CD8-positive, alpha-beta memory T cell (primary cell): ENCODE results near the gene CD9. TPM values are rescaled to one million over a fixed set of nuclear protein-coding genes. Genes with fewer than 3 reads are reported as not detected.

ENCODE experiments used
- CTCF ChIA-PET: fragments of 350-600 bp; sonication (Branson Sonifier 250); formaldehyde crosslinking; loops from one replicate; lab custom pipeline; 2021; ENCODE audit warnings: antibody characterized with exemption; lab: Charles Lee
- POLR2A ChIA-PET: fragments of 350-600 bp; sonication (Branson Sonifier 250); formaldehyde crosslinking; loops from one replicate; lab custom pipeline; 2021; ENCODE audit warnings: antibody characterized with exemption; lab: Charles Lee
- DNase-seq, 5 donors: peaks; one replicate each; pipeline versions ENCODE4 v3.0.0 to v3.0.0-alpha.2; 2020 to 2022; ENCODE audit warnings: mixed read lengths in 1 of 5
- H3K27ac ChIP-seq: one replicate; pipeline ENCODE4 v1.7.0; 2013; ENCODE audit warnings: low read depth, mild to moderate bottlenecking, low read length, moderate library complexity
- H3K27me3 ChIP-seq: 2 replicates; pipeline ENCODE4 v1.7.0; 2013; ENCODE audit warnings: low read length, mild to moderate bottlenecking; ENCODE audit not compliant: insufficient read depth, poor library complexity, severe bottlenecking
- H3K36me3 ChIP-seq: 2 replicates; pipeline ENCODE4 v1.7.0; 2013; ENCODE audit warnings: mild to moderate bottlenecking, low read length, moderate library complexity; ENCODE audit not compliant: insufficient read depth
- H3K4me1 ChIP-seq: 2 replicates; pipeline ENCODE4 v1.7.0; 2013; ENCODE audit warnings: mild to moderate bottlenecking, low read length, moderate library complexity; ENCODE audit not compliant: insufficient read depth
- H3K4me3 ChIP-seq: 2 replicates; pipeline ENCODE4 v1.7.0; 2013; ENCODE audit warnings: mild to moderate bottlenecking, low read length
- H3K9me3 ChIP-seq: 2 replicates; pipeline ENCODE4 v1.7.0; 2013; ENCODE audit warnings: mild to moderate bottlenecking, low read length
- H3K27ac Mint-ChIP-seq, 8 donors: one replicate each; pipeline ENCODE4 v1.8.0; 2020 to 2021; ENCODE audit warnings: mixed read lengths in 8 of 8, mild to moderate bottlenecking in 6 of 8, inconsistent platforms in 3 of 8, moderate library complexity in 3 of 8
- H3K27me3 Mint-ChIP-seq, 2 donors: one replicate each; pipeline ENCODE4 v1.8.0; 2020 to 2021; ENCODE audit warnings: mixed read lengths in 2 of 2, mild to moderate bottlenecking in 1 of 2, moderate library complexity in 1 of 2
- H3K36me3 Mint-ChIP-seq, 3 donors: one replicate each; pipeline ENCODE4 v1.8.0; 2020 to 2021; ENCODE audit warnings: mixed read lengths in 3 of 3, inconsistent platforms in 1 of 3, mild to moderate bottlenecking in 1 of 3
- H3K4me1 Mint-ChIP-seq, 3 donors: one replicate each; pipeline ENCODE4 v1.8.0; 2020 to 2021; ENCODE audit warnings: mixed read lengths in 3 of 3, inconsistent platforms in 1 of 3, mild to moderate bottlenecking in 1 of 3
- H3K4me3 Mint-ChIP-seq, 7 donors: one replicate each; pipeline ENCODE4 v1.8.0; 2020 to 2021; ENCODE audit warnings: mixed read lengths in 7 of 7, mild to moderate bottlenecking in 6 of 7, moderate library complexity in 4 of 7, inconsistent platforms in 2 of 7
- H3K9me3 Mint-ChIP-seq, 5 donors: one replicate each; pipeline ENCODE4 v1.8.0; 2020 to 2022; ENCODE audit warnings: mixed read lengths in 5 of 5, mild to moderate bottlenecking in 3 of 5, moderate library complexity in 2 of 5, inconsistent platforms in 1 of 5
- polyA plus RNA-seq: library from polyadenylated mRNA; unstranded; fragments of 300-500 nt; fragmentation: Illumina TruSeq; gene quantifications from one replicate; pipeline ENCODE4 v1.2.3, GENCODE V29; 2021
- total RNA-seq, 2 experiments: library from RNA; stranded (reverse); gene quantifications; one replicate each; pipeline ENCODE4 v1.2.3, GENCODE V29; 2021

Gene CD9
- total and polyA plus RNA-seq, 3 experiments from 2014 or later: 6.9 to 16.2 (median 13.5) TPM

- H3K9me3 Mint-ChIP-seq: peaks cover 0 to 2% (median 0%) of the 10 kb centered on the region in 5 donors
- peaks cover 20 to 52% of the 10 kb centered on the region in 2 donors for H3K27me3 Mint-ChIP-seq
- H3K4me1 Mint-ChIP-seq: peaks cover 5 to 11% (median 7%) of the 10 kb centered on the region in 3 donors
- H3K27ac ChIP-seq: no peak overlapping the region
- no peak overlapping the region for H3K27ac Mint-ChIP-seq
- peaks cover 4% of the 10 kb centered on the region for H3K4me1 ChIP-seq
- H3K36me3 ChIP-seq: no peaks in the 10 kb centered on the region
- POLR2A ChIA-PET: no interaction called here
- no peaks in the 10 kb centered on the region for H3K27me3 ChIP-seq
- H3K4me3 Mint-ChIP-seq: peak overlapping the region in 6 of 7 donors; percentile 20 to 55 (median 48)
- DNase-seq: no peak
- H3K36me3 Mint-ChIP-seq: no peaks in the 10 kb centered on the region
- no peak overlapping the region for H3K4me3 ChIP-seq
- CTCF ChIA-PET: interaction anchor here (0.6 to 8.3 kb wide), 21 partner anchors 8 to 290 kb away, joined by 3 to 139 read pairs (median 3); partner anchors contain the start of gene CD9
- H3K9me3 ChIP-seq: no peaks in the 10 kb centered on the region
These were observed 79.0 kb downstream of the CD9 start for GRCh38 chr12:6279256-6279628.

GRCh38 chr12:6279631-6280030 is 79.4 kb downstream of the CD9 start:
- POLR2A ChIA-PET: no interaction called here
- CTCF ChIA-PET: interaction anchor here (0.6 to 8.3 kb wide), 16 partner anchors 10 to 291 kb away, joined by 3 to 139 read pairs (median 4); partner anchors contain the start of gene CD9
- Histone ChIP-seq H3K27ac (no peak overlapping the region), H3K36me3 (no peaks in the 10 kb centered on the region), H3K4me3 (no peak overlapping the region), H3K9me3 (no peaks in the 10 kb centered on the region), H3K27me3 (no peaks in the 10 kb centered on the region), H3K4me1 (peaks cover 4% of the 10 kb centered on the region)
- DNase-seq: no peak
- Mint-ChIP-seq H3K27me3 (peaks cover 20 to 51% of the 10 kb centered on the region in 2 donors), H3K4me3 (peak overlapping the region in 3 of 7 donors; percentile 44 to 53 (median 51)), H3K4me1 (peaks cover 5 to 11% (median 7%) of the 10 kb centered on the region in 3 donors), H3K36me3 (no peaks in the 10 kb centered on the region), H3K9me3 (peaks cover 0 to 2% (median 0%) of the 10 kb centered on the region in 5 donors), H3K27ac (peak overlapping the region in 1 of 8 donors; percentile 24)

- ChIA-PET POLR2A (no interaction called here), CTCF (interaction anchor here (0.9 to 8.3 kb wide), 6 partner anchors 11 to 291 kb away, joined by 3 to 139 read pairs (median 6); partner anchors contain the start of gene CD9)
- Histone ChIP-seq H3K9me3 (no peaks in the 10 kb centered on the region), H3K4me1 (peaks cover 4% of the 10 kb centered on the region), H3K27ac (no peak overlapping the region), H3K4me3 (no peak overlapping the region), H3K36me3 (no peaks in the 10 kb centered on the region), H3K27me3 (no peaks in the 10 kb centered on the region)
- no peaks in the 10 kb centered on the region for H3K36me3 Mint-ChIP-seq
- no peak for DNase-seq
- H3K27me3 Mint-ChIP-seq: peaks cover 20 to 49% of the 10 kb centered on the region in 2 donors
- no peak overlapping the region for H3K27ac Mint-ChIP-seq
- peak overlapping the region in 1 of 7 donors; percentile 53 for H3K4me3 Mint-ChIP-seq
- H3K4me1 Mint-ChIP-seq: peaks cover 6 to 13% (median 10%) of the 10 kb centered on the region in 3 donors
- peaks cover 0 to 2% (median 0%) of the 10 kb centered on the region in 5 donors for H3K9me3 Mint-ChIP-seq
These were observed 79.9 kb downstream of the CD9 start for GRCh38 chr12:6280053-6280469.

GRCh38 chr12:6280672-6281071 is 80.5 kb downstream of the CD9 start:
- peaks cover 16 to 48% of the 10 kb centered on the region in 2 donors for H3K27me3 Mint-ChIP-seq
- CTCF ChIA-PET: interaction anchor here (0.9 to 8.3 kb wide), 2 partner anchors 70 to 85 kb away, joined by 3 to 139 read pairs; no protein-coding TSS in a partner anchor
- Histone ChIP-seq H3K27ac (no peak overlapping the region), H3K4me3 (no peak overlapping the region), H3K4me1 (peaks cover 4% of the 10 kb centered on the region), H3K36me3 (no peaks in the 10 kb centered on the region), H3K9me3 (no peaks in the 10 kb centered on the region), H3K27me3 (no peaks in the 10 kb centered on the region)
- no peak for DNase-seq
- H3K36me3 Mint-ChIP-seq: no peaks in the 10 kb centered on the region
- H3K9me3 Mint-ChIP-seq: peaks cover 0 to 2% (median 0%) of the 10 kb centered on the region in 5 donors
- POLR2A ChIA-PET: no interaction called here
- H3K4me3 Mint-ChIP-seq: no peak overlapping the region
- H3K27ac Mint-ChIP-seq: no peak overlapping the region
- H3K4me1 Mint-ChIP-seq: peaks cover 7 to 15% (median 12%) of the 10 kb centered on the region in 3 donors

GRCh38 chr12:6281081-6281809 is 81.0 kb downstream of the CD9 start:
- POLR2A ChIA-PET: no interaction called here
- H3K27ac Mint-ChIP-seq: peak overlapping the region in 2 of 8 donors; percentile 15 to 54
- H3K4me3 Mint-ChIP-seq: peak overlapping the region in 1 of 7 donors; percentile 32
- Histone ChIP-seq H3K27ac (no peak overlapping the region), H3K9me3 (no peaks in the 10 kb centered on the region), H3K4me1 (peaks cover 4% of the 10 kb centered on the region), H3K27me3 (no peaks in the 10 kb centered on the region), H3K4me3 (no peak overlapping the region), H3K36me3 (no peaks in the 10 kb centered on the region)
- H3K27me3 Mint-ChIP-seq: peaks cover 14 to 43% of the 10 kb centered on the region in 2 donors
- H3K9me3 Mint-ChIP-seq: peaks cover 0 to 2% (median 0%) of the 10 kb centered on the region in 5 donors
- no peak for DNase-seq
- H3K36me3 Mint-ChIP-seq: no peaks in the 10 kb centered on the region
- CTCF ChIA-PET: interaction anchor here (8.0 kb wide), 1 partner anchor 85 kb away, joined by 94 read pairs; no protein-coding TSS in a partner anchor
- peaks cover 7 to 15% (median 12%) of the 10 kb centered on the region in 3 donors for H3K4me1 Mint-ChIP-seq

GRCh38 chr12:6282453-6282840 is 82.2 kb downstream of the CD9 start:
- H3K36me3 Mint-ChIP-seq: no peaks in the 10 kb centered on the region

GRCh38 chr12:6284273-6284672 is 84.1 kb downstream of the CD9 start:
- no peaks in the 10 kb centered on the region for H3K9me3 ChIP-seq
- no peaks in the 10 kb centered on the region for H3K27me3 ChIP-seq
- no peak for DNase-seq
- H3K9me3 Mint-ChIP-seq: peaks cover 0 to 2% (median 0%) of the 10 kb centered on the region in 5 donors
- POLR2A ChIA-PET: interaction anchor here (0.7 kb wide), 1 partner anchor 185 kb away, joined by 6 read pairs; no protein-coding TSS in a partner anchor
- H3K27ac ChIP-seq: no peak overlapping the region
- H3K4me1 Mint-ChIP-seq: peaks cover 2 to 5% (median 4%) of the 10 kb centered on the region in 3 donors
- no peaks in the 10 kb centered on the region for H3K4me1 ChIP-seq
- peaks cover 14 to 31% of the 10 kb centered on the region in 2 donors for H3K27me3 Mint-ChIP-seq
- H3K4me3 Mint-ChIP-seq: no peak overlapping the region
- H3K4me3 ChIP-seq: no peak overlapping the region
- H3K36me3 Mint-ChIP-seq: no peaks in the 10 kb centered on the region
- CTCF ChIA-PET: interaction anchor here (0.6 to 8.0 kb wide), 22 partner anchors 10 to 296 kb away, joined by 3 to 94 read pairs (median 4); no protein-coding TSS in a partner anchor
- no peak overlapping the region for H3K27ac Mint-ChIP-seq
- H3K36me3 ChIP-seq: no peaks in the 10 kb centered on the region

More at GRCh38 chr12:6282453-6282840, 82.2 kb downstream of the CD9 start:
- DNase-seq: no peak
- Histone ChIP-seq H3K4me3 (no peak overlapping the region), H3K4me1 (peaks cover 4% of the 10 kb centered on the region), H3K27me3 (no peaks in the 10 kb centered on the region), H3K27ac (no peak overlapping the region), H3K9me3 (no peaks in the 10 kb centered on the region), H3K36me3 (no peaks in the 10 kb centered on the region)
- Mint-ChIP-seq H3K4me1 (peaks cover 7 to 15% (median 12%) of the 10 kb centered on the region in 3 donors), H3K4me3 (peak overlapping the region in 1 of 7 donors; percentile 52), H3K27me3 (peaks cover 14 to 38% of the 10 kb centered on the region in 2 donors), H3K27ac (peak overlapping the region in 1 of 8 donors; percentile 68), H3K9me3 (peaks cover 0 to 2% (median 0%) of the 10 kb centered on the region in 5 donors)
- CTCF ChIA-PET: interaction anchor here (8.0 kb wide), 1 partner anchor 87 kb away, joined by 94 read pairs; no protein-coding TSS in a partner anchor
- POLR2A ChIA-PET: no interaction called here
